Right renal cortex interstitium (tissue), 3 donors: ENCODE results near the gene CTNND2. TPM values are rescaled to one million over a fixed set of nuclear protein-coding genes. Genes with fewer than 3 reads are reported as not detected.
"Not testable (repeated sequence)": the region's sequence is repeated elsewhere in the genome, so short reads cannot be mapped to it uniquely, and the experiment has no call there.

ENCODE experiments used
- DNase-seq, 3 donors: peaks; one replicate each; pipeline ENCODE4 v3.0.0-alpha.2; 2013; ENCODE audit warnings: low read depth in 3 of 3, low spot score in 2 of 3
- polyA plus RNA-seq, 3 donors: library from polyadenylated mRNA; unstranded; fragments of 120-200 nt; gene quantifications; one replicate each; pipeline ENCODE4 v1.2.1, GENCODE V29; 2013; ENCODE audit not compliant: insufficient read length in 3 of 3

Gene CTNND2
- polyA plus RNA-seq, 3 donors, result 2.1 to 2.3 (median 2.1) TPM

DNA sequence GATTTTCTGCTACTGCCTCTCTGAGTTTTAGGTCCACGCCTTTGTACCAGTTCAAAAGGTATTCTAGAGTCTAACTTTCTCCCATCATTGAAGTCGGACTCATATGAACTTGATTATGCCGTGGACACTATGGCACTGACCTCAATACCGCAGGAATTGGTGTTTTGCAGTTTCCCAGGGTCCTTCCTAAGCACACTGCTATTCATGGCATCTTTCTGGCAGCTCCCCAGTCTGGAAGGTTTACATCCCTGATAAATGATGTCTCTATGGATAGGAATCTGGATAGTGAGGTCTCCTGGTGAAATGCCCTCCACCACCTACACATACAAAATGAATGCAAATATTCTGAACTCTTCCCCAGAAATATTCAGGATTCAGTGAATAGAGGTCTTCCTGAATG, 422.2 kb downstream of the CTNND2 start:
- DNase-seq, result no peak

DNA sequence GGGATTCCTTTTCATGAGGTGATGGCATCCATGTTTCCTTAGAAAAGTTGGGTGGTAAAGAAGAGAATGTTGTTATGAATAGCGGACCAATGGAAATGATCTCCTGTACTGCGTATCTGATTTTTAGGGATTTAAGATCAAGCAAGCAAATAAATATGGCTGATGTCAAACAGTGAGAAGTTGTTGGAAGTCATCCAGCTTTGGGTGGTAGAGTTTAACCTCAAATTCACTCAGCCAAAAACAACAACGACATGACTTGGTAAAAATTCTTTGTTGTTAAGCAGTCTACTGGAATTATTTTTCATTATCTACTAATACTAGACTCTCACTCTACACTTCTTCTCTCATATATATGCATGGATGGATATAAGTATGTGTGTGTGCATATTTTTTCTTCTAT, 426.5 kb downstream of the CTNND2 start:
- DNase-seq, result no peak

DNA sequence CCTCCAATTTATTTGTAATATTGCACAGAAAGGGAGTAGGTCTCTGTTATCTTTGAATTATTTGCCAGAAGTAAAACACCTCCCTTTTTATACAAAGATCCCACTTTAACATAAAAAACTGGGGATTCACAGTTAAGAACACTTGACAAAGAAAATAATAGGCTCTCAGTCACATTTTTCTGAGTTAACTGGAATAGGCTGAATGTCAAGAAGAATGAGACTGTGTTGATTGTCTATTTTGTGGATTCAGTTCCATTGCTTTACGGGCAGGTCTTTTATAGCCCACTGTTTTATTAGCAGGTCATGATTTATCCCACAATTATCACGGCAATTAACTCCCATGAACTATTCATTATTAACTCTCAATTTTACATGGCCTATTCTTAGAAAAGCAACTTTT, 427.4 kb downstream of the CTNND2 start:
- DNase-seq, result no peak

DNA sequence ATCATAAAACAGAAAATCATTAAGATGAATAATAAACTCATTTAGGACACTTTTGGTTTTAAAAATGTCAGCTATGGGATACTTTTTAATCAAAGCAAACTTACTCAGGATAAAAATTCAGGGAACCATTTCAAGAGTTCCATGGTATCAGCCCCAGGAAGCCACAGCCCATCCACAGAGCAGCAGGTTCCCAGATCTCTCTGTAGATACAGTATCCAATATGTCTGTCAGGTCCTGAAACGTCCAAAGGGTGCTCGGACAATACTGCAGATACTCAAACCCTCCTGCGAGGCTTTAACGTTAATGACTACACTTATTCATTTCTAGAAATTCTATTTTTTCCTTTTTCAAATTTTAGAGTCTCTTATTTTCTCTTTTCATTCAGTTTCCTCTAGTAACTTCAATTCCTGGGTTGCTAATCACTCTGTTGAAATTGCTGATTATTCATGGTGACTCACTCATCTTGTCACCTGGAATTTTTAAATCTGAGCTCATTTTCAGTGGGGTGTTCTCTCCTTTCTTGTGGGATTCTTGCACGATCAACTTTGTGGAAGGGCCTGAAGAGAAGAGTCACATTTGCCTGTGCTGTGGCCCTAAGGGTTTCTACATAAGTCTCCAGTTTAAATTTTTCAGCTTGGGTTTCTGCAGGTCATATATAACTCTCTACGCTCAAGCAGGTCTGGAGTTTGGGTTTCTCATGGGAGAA, 435.8 kb downstream of the CTNND2 start:
- DNase-seq, result no peak

DNA sequence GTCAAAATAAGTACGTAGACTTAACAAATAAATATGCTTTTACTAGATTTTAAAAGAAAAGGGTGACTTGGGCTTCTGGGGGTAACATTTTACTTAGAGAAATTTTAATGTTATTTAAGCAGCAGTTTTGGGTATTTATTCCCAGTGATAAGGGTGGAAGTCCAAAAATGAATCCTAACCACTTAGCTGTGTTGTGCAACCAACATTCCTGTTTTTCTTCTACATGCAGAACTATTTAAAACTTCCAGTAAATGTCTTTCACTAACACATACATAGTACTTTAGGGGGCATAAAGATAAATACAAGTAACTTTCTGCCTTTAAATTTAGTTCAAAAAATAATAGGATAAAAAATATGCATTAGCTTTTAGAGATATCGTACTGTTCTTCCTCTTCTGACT, 436.7 kb downstream of the CTNND2 start:
- no peak for DNase-seq

DNA sequence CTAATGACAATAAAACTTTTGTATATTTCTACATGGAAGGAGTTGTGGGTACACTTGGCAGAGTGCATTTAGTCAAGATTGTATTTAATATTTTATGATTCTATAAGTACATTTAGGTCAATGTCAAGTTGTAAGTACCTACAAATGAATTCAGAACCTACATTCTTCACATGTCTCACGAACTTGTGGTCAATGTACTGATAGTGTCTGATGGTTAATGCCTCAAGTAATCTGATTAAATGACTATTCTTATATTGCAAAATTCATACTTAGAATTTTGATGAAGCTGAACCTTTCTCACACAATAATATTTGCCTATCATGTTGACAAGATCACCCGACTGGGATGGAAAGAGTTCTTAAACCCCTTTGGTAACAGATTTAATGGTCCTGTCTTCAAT, 444.5 kb downstream of the CTNND2 start:
- DNase-seq, result no peak

DNA sequence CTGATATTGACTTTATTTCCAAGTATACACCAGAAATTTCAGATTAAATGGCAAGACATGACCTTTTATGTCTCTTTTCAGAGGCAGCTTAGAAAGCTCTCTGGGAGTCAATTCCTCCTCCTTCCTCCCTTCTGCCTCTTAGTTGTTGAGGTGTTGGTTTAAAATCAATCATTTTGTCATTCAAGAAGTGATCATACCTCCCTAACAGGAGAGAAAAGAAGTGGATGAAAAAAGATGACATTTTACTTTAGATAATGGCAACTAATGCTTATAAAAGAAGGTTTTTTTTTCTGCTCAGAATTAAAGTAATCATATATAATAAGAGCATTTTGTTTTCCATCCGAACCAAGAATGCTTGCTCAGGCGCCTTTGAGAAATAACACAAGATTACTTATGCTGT, 448.7 kb downstream of the CTNND2 start:
- DNase-seq, result no peak

DNA sequence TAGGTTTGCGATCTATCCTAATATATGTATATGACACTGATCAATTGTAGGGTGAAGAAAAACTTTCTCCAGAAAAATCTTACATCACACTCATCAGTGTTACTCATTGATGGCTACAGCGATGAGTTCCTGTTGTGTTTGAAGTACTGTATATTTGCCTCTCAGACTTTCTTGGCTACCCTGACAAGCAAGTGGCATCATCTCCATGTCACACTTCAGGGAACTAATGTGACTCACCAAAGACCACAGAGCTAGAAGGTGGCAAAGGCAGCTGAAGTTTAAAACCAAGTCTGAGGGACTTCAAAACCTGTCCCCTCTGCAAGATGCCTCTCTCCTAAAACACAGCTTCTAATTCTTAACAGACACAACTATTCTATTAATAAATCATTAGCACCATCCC, 451.4 kb downstream of the CTNND2 start:
- no peak for DNase-seq

DNA sequence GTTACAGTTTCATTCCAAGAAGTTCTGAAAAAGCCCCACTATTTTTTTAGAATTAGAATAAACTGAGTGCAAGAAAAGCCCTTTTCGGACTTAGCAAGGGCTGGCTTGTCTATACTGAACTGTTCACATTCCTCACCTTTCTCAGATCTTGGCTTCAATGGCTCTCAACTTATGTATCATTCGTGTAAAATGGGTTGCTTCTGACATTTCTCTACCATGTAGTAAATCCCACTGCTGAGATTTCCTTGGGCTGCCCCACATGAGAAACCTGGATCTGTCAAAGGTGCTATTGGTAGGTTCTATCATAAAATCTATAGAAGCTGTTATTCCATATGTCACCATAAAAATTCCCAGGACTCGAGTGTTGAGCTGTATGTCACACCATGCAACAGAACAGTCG, 454.3 kb downstream of the CTNND2 start:
- DNase-seq, result no peak

DNA sequence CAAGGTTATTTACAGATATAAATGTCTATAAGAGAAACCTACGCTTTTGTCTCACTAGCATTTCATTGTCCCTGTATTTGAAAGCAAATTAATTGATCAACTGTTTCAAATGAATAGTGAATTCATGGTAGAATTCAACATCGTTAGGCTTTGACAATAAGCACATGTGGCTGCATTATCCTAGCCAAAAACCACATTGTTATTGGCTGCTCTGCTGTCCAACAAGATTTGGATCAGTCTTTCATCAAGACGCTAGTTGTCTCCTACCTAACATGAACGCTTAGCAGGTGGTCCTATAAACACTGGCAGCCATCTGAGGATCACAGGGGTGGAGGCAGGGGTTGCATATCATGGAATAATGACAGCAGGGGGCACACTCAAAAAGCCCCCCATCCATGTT, 455.0 kb downstream of the CTNND2 start:
- no peak for DNase-seq

DNA sequence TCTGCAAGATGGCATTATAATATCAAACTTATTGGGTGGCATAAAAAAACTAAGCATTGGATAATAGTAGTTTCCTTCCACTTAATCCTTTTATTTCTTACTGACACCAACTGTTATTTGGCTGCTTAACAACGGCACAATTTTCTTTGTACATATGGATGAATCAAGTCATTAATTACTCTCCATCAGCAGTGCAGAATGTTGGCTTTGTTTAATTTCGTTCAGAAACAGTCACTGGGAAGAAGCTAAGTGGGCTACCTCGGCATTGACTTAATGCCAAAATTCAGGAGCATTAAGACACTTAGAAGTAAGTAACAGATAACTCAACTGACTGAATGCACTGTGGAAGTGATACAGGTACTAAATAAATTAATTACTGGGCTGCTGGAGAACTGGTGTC, 460.4 kb downstream of the CTNND2 start:
- DNase-seq, result no peak

DNA sequence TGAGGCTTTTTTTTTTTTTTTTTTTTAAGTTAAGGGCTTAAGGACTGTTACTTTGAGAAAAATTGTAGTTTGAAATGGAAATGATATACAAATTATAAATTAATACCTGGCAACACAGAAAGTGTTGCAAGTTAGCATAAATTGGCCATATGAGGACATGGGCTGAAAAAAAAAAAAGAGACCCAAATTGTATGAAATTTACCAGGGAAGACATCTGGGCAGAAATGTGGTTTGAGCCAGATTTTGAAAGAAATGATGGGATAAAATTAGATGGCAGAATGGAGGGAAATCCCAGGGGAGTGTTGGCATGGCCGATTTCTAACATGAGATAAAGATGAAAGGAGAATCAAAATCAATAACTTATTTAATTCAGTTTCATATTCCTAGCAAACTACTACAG, 472.1 kb downstream of the CTNND2 start:
- no peak for DNase-seq

DNA sequence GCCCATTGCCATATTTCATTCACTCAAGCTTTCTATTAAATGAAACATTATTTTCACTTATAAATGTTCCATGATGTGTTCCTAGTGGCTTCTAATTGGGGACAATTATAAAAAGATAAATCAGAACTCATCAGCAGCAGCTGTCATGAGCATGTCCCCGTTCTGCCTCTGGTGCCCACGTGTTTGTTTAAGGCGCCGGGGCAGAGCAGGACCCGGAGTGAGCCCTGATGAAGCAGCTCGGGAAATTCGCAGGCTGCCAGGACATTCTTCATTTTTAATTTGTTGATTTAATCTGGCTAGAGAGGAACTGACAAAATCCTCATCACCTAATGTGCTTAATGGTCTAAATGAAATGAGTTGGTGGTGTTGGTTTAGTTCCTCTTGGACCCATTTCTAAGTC, 475.0 kb downstream of the CTNND2 start:
- no peak for DNase-seq

DNA sequence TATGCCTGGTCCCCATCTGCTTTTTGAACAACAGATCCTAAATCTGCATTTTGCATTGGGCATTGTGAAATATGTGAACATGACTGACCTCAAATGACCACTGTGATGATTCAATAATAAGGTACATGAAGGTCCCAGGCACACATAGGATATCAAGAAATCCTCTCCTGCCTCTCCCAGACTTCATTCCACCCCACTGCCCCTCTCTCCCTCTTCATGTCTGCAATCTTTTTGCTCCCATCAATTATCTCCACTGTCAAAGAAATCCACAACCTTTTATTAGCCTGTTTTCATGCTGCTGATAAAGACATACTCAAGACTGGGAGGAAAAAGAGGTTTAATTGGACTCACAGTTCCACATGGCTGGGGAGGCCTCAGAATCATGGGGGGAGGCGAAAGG, 476.7 kb downstream of the CTNND2 start:
- DNase-seq, result no peak

DNA sequence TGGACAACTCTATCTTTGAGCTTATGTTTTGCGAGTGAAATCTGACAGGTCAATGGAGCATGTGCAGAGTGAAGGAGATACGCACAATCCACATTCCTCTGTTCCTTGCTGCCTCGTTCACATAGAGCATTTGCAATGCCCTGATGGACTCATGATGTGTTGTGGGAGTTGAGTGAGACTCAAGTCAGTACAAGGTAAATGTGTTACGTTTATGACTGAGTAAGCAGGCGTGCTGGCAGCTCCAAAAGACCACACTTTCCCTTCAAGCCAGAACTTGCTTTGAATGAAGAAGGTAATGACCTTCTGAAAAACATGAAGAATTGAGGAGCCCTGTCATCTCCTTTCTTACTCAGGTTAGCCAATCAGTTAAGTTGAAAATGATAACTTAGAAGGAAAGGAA, 477.8 kb downstream of the CTNND2 start:
- DNase-seq, result no peak

DNA sequence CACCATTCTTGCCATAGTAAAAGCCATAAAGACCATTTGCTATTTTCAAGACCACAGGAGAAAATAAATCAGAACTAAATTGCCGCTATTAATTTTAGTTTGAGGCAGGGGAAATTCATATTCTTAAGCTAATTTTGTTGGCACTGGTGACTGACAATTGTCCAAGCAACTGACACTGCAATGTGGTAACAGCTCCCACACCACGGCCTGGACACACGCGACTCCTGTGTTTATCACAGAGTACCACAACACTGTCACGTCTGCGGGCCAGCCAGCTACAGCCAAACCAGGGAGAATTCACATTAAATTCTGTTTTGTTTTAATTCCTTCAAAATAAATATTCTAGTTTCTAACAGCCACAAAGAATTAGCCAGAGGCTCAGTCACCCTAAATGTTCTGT, 481.9 kb downstream of the CTNND2 start:
- DNase-seq, result no peak

DNA sequence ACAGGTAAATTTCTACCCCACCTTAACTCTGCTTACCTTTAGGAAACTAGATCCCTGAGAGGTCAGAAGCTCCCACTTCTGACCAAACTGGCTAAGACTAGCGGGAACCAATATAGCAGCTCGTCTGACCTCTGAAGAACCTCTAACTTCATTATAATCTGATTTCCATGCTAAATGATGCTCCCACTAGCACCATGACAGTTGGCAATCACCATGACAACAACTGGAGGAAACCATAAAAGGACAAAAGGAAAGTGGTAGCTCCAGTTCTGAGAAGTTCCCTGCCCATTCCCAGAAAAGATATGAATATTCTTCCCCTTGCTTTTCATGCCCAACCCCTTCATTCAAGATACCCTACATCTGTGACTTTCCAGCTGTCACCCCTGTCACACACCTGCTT, 483.3 kb downstream of the CTNND2 start:
- DNase-seq, result no peak

DNA sequence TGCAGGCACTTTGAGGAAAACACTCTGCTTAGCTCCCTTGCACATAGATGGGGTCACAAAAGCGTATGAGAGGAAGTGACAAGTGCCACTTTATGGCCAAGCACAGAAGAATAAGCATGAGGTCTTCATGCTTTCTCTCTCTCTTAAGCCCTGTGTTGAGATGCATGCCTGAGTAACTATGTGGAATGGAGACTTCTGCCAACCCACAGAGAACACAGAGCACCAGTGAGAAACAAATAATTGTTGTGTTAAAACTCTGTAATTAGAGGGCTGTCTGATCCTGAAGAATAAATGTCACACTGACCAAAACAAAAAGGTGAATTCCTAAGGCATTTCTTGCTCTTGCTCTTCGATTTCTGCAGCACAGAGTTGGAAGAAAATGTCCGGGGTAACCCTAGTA, 488.5 kb downstream of the CTNND2 start:
- no peak for DNase-seq

DNA sequence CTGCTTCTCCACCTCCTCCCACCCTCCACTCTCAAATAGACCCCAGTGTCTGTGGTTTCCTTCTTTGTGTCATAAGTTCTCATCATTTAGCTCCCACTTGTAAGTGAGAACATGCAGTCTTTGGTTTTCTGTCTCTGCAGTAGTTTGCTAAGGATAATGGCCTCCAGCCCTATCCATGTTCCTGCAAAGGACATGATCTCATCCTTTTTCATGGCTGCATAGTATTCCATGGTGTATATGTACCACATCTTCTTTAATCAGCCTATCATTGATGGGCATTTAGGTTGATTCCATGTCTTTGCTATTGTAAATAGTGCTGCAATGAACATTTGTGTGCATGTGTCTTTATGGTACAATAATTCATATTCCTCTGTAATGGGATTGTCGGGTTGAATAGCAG, 489.5 kb downstream of the CTNND2 start:
- DNase-seq, result not testable (repeated sequence)

DNA sequence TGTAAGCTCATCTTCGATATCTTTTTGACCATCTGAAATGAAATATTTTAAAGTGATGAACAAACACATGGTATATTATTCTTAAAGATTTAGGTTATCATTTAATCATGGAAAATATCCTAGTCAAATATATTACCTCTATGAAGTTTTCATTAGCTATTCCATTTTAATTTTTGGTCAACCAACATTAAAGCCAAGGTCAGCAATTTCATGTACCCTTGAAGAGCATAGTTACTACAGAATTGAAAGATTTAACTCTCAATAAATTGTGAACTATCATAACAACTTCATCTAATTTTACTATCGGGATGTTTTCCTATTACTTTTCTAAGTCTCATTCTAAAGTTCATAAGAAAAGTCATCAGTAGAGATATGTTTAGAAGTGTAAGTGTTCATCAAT, 492.6 kb downstream of the CTNND2 start:
- no peak for DNase-seq

DNA sequence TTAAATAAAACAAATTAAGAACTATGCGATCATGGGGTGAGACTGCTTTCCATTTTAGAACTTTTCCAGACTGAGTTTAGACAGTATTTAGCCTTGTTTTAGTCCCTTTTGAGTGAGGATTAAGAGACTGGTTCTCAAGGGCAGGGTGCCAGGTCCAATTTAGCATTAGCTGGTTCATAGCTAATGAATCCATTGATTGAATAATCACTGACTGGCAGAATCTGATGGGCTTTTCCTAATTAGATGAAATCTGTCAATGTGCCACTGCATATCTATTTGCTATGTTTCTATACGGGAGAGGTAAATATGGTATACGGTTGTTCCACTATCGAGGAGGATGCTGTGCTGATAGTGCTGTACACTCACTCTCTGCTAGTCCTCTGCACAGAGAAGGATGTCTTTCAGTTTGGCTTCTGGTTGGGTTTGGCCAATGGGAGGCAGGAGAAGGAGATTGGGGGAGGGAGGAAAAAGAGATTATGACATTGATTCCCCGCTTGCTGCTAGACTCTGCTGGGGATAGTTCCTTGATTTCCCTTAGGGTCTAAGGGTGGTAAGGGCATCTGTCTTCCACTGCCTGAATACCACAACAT, 496.6 kb downstream of the CTNND2 start:
- DNase-seq, result no peak

DNA sequence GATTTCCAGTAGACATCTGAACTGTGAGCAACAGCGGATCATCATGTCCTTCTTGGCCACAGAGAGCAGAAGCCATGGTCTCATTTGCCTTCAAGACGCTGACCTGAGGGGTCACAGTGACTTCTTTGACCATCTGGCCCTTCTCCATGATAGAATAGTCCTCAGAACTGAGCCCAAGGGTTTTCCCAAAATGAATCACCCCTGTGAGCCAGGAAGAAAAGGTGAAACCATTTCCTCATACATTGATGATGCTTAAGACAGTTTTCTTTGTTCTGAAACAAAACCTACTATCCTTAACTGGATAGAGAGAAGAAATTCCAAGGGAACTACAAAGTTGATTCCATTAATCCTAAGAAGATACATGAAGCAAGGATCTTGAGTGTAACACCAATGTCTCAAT, 503.9 kb downstream of the CTNND2 start:
- DNase-seq, result no peak

DNA sequence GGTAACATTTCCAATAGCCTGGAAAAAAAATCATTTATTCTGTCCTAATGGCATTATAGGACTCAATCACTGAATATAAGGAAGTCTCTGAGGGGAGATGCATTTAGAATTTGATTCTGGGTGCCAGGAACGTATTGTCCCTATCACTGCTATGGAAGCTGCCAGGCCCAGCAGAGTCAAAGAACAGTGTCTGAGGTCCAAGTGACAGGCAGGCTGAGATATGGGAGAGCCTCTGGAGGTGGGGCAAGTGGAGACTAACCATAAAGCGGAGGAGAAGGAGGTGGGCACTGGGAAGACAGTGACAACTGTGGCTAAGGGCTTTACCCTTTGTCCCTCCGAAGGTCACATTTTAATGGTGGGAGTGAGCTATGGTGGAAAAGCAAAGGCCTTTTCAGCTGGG, 505.5 kb downstream of the CTNND2 start:
- no peak for DNase-seq
